Neural progenitor cell (in vitro differentiated cells): ENCODE data around the gene NOS1AP. TPM values are rescaled to one million over a fixed set of nuclear protein-coding genes. Genes with fewer than 3 reads are reported as not detected.
A peak's percentile ranks its signal among the peaks of the same experiment; 100 is the strongest.
"Not testable (repeated sequence)": the region's sequence is repeated elsewhere in the genome, so short reads cannot be mapped to it uniquely, and the experiment has no call there.

Experiments
- DNase-seq: peaks from one replicate; pipeline ENCODE4 v3.0.0-alpha.2; 2016; ENCODE audit warnings: low spot score
- H2AFZ ChIP-seq: fragments of 200-600 bp; sonication (generic); replicated peaks from 2 replicates; pipeline ENCODE4 v1.6.1; 2016; ENCODE audit warnings: antibody characterized with exemption
- H3F3A ChIP-seq: fragments of 200-600 bp; sonication (generic); 2 replicates; pipeline ENCODE4 v1.6.1; 2016; ENCODE audit warnings: antibody characterized with exemption, low read depth
- H3K27ac ChIP-seq: fragments of 200-600 bp; sonication (generic); 2 replicates; pipeline ENCODE4 v1.5.1; 2016; ENCODE audit warnings: mild to moderate bottlenecking
- H3K27me3 ChIP-seq: fragments of 200-600 bp; sonication (generic); 2 replicates; pipeline ENCODE4 v1.6.1; 2016; ENCODE audit warnings: mild to moderate bottlenecking, moderate library complexity
- H3K36me3 ChIP-seq: fragments of 200-600 bp; sonication (generic); 2 replicates; pipeline ENCODE4 v1.5.1; 2016
- H3K4me1 ChIP-seq: fragments of 200-600 bp; sonication (generic); 2 replicates; pipeline ENCODE4 v1.6.1; 2016; ENCODE audit warnings: mixed run types
- H3K4me2 ChIP-seq: fragments of 200-600 bp; sonication (generic); 2 replicates; pipeline ENCODE4 v1.6.1; 2016
- H3K4me3 ChIP-seq: fragments of 200-600 bp; sonication (generic); 2 replicates; pipeline ENCODE4 v1.5.1; 2016
- H3K79me2 ChIP-seq: fragments of 200-600 bp; sonication (generic); 2 replicates; pipeline ENCODE4 v1.6.1; 2016; ENCODE audit warnings: low read depth
- H3K9ac ChIP-seq: fragments of 200-600 bp; sonication (generic); 2 replicates; pipeline ENCODE4 v1.6.1; 2016
- H3K9me3 ChIP-seq: fragments of 200-600 bp; sonication (generic); 2 replicates; pipeline ENCODE4 v1.5.1; 2016; ENCODE audit warnings: low read depth
- H4K20me1 ChIP-seq: fragments of 200-600 bp; sonication (generic); 2 replicates; pipeline ENCODE4 v1.6.1; 2016; ENCODE audit warnings: low read depth
- H3K27ac Mint-ChIP-seq: 3 replicates; pipeline ENCODE4 v1.8.0; 2021; ENCODE audit warnings: mixed read lengths
- H3K27me3 Mint-ChIP-seq: 2 replicates; pipeline ENCODE4 v1.8.0; 2022; ENCODE audit warnings: low read depth, mild to moderate bottlenecking, inconsistent platforms, moderate library complexity, mixed read lengths; ENCODE audit not compliant: insufficient read depth
- H3K36me3 Mint-ChIP-seq: 3 replicates; pipeline ENCODE4 v1.8.0; 2021; ENCODE audit warnings: mixed read lengths
- H3K4me1 Mint-ChIP-seq: 3 replicates; pipeline ENCODE4 v1.8.0; 2021; ENCODE audit warnings: mixed read lengths
- H3K4me3 Mint-ChIP-seq: 3 replicates; pipeline ENCODE4 v1.8.0; 2021; ENCODE audit warnings: mild to moderate bottlenecking, moderate library complexity, mixed read lengths
- H3K9me3 Mint-ChIP-seq: 3 replicates; pipeline ENCODE4 v1.8.0; 2020; ENCODE audit warnings: mixed read lengths
- CTCF ChIP-seq: fragments of 200-600 bp; sonication (generic); IDR thresholded peaks from 2 replicates; pipeline ENCODE4 v1.5.1; 2017; ENCODE audit warnings: antibody characterized with exemption, mild to moderate bottlenecking
- EZH2 ChIP-seq: fragments of 200-600 bp; sonication (generic); IDR thresholded peaks from 2 replicates; pipeline ENCODE4 v1.6.1; 2017; ENCODE audit warnings: antibody characterized with exemption, mild to moderate bottlenecking, moderate library complexity
- EZH2phosphoT487 ChIP-seq: fragments of 200-600 bp; sonication (generic); IDR thresholded peaks from 2 replicates; pipeline ENCODE4 v1.6.1; 2017; ENCODE audit warnings: antibody characterized with exemption
- total RNA-seq: library from RNA; depleted of rRNA; stranded (reverse); fragments of >200 nt; gene quantifications from 2 replicates; pipeline ENCODE4 v1.2.3, GENCODE V29; 2015; ENCODE audit warnings: low replicate concordance

The NOS1AP gene
- total RNA-seq, 1 donor from 2014 or later, result 2.4 TPM

DNA sequence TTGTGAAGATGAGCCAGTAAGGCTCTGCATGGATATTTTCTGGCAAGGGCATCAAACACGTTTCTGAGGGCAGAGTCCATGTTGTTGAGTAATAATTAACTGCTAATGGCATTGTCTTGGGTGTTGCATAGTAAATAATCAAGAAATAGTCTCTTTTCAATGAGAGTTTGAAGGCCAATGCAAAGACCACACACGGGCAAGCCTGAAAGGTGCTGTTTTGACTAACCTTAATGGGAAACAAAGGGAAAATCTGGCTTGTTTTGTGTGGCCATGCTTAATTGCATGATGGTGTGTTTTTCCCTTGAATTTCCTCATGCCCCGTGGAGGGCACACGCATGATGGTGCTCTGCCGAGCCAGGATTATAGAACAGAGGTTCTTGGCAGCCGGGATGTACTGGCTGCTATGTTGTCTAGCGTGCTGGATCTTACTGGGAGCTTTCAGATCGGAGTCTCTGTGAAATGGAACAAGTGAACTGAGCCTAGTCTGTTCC, 127.6 kb downstream of the NOS1AP start:
- Mint-ChIP-seq H3K27me3 (no peaks in the 10 kb centered on the region), H3K36me3 (no peaks in the 10 kb centered on the region), H3K27ac (peak overlapping the region; percentile 84), H3K4me1 (peaks cover 23% of the 10 kb centered on the region), H3K9me3 (no peaks in the 10 kb centered on the region), H3K4me3 (peak overlapping the region; percentile 16)
- H3K36me3 ChIP-seq, result no peaks in the 10 kb centered on the region
- no peak for DNase-seq
- H4K20me1 ChIP-seq, result peaks cover 24% of the 10 kb centered on the region
- no peak overlapping the region for H3K4me3 ChIP-seq
- TF ChIP-seq EZH2phosphoT487 (no peak), EZH2 (no peak), CTCF (no peak)
- H3K9me3 ChIP-seq, result no peaks in the 10 kb centered on the region
- peaks cover 33% of the 10 kb centered on the region for H3K4me1 ChIP-seq
- peaks cover 14% of the 10 kb centered on the region for H3F3A ChIP-seq
- no peak overlapping the region for H2AFZ ChIP-seq
- H3K9ac ChIP-seq, result no peak overlapping the region
- H3K4me2 ChIP-seq, result no peak overlapping the region
- no peak overlapping the region for H3K27ac ChIP-seq
- H3K27me3 ChIP-seq, result no peaks in the 10 kb centered on the region
- peaks cover 67% of the 10 kb centered on the region for H3K79me2 ChIP-seq

DNA sequence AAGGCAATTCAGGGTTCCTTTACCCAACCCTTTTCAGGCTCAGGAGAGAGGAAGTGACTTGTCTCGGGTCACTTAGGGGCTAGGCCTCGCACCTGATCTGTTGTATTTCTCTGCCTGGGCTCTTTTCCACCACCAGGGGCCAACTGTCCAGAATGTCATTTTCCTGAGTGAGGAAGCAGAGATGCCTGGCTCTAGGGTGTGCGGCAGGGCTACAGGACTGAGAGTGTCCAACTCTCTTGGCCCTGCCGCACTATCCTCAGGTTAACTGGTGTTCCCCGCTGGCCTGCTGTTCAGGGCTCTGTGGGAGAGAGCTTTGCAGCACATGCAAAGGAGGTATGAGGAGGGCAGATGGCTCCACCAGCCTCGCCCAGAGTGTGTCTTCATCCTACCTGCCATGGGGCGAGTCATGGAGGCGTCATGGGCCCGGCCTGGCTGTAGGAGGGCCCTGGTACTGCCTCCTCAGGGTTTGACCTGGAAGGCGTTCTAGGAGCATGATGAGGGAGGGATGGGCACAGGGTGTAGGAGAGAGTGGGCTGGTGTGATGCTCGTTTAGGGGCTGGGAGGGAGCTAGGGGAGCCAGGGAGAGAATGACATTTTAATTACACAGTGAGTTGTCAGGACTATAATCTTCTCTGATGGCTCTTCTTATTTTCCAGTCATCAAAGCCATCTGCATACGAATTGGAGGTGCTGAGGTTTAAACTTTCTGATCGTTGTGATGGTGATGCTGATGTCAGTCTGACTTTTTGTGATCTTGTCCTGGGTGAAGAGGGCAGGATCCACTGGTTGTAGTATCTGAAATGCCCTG, 128.3 kb downstream of the NOS1AP start:
- peak; percentile 12 for TF ChIP-seq CTCF
- no peak for TF ChIP-seq EZH2
- Mint-ChIP-seq H3K4me3 (no peak overlapping the region), H3K9me3 (no peaks in the 10 kb centered on the region), H3K27me3 (no peaks in the 10 kb centered on the region), H3K27ac (peak overlapping the region; percentile 44), H3K36me3 (no peaks in the 10 kb centered on the region), H3K4me1 (peaks cover 20% of the 10 kb centered on the region)
- Histone ChIP-seq H3K4me1 (peaks cover 29% of the 10 kb centered on the region), H3K36me3 (no peaks in the 10 kb centered on the region), H3K4me3 (no peak overlapping the region), H3K79me2 (peaks cover 74% of the 10 kb centered on the region), H3K9ac (no peak overlapping the region), H2AFZ (no peak overlapping the region), H3K9me3 (no peaks in the 10 kb centered on the region), H3K27ac (no peak overlapping the region), H4K20me1 (peaks cover 23% of the 10 kb centered on the region), H3K27me3 (no peaks in the 10 kb centered on the region), H3K4me2 (no peak overlapping the region), H3F3A (peaks cover 13% of the 10 kb centered on the region)
- DNase-seq, result no peak

DNA sequence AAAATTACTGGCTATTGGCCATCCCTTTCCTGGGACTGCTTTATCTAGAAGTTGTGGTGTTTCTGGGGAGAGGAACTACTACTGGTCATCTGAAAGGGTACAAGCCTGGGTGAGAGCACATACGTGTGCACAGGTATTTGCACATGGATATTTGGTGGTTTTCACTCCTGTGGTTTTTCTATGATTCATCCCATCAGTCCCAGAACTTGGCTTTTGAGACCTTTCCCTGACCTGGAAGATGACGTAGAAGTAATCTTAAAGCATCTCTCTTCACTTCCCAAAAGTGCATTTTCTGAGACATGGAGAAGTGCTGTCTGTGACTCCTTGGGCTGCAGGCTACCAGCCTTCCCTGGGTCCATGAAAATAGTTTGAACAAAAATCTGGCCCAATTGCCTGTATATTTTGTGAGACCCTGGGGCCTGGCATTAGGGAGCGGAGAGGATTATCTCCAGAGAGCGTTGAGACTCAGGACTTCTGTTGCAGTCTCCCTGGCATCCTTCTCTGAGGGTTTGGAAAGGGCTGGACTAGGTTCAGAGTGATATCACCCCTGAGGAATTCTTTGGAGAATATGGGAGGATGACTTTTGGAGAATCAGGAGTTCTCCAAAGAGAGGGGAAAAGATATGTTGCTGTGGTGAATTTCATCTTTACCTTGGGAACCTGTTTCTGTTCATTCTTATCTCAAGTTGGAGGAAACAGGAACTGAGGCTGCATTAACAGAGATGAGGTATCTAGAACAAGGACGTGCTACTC, 130.8 kb downstream of the NOS1AP start:
- Histone ChIP-seq H3K9me3 (no peaks in the 10 kb centered on the region), H2AFZ (no peak overlapping the region), H3K27me3 (no peaks in the 10 kb centered on the region), H3K9ac (no peak overlapping the region), H3K36me3 (no peaks in the 10 kb centered on the region), H3K79me2 (peaks cover 89% of the 10 kb centered on the region), H3K4me2 (no peak overlapping the region), H3K27ac (no peak overlapping the region), H3K4me3 (no peak overlapping the region), H3K4me1 (peaks cover 10% of the 10 kb centered on the region), H4K20me1 (peaks cover 4% of the 10 kb centered on the region), H3F3A (no peaks in the 10 kb centered on the region)
- no peak for TF ChIP-seq CTCF
- no peak for TF ChIP-seq EZH2
- TF ChIP-seq EZH2phosphoT487, result no peak
- H3K9me3 Mint-ChIP-seq, result no peaks in the 10 kb centered on the region
- no peaks in the 10 kb centered on the region for H3K36me3 Mint-ChIP-seq
- no peaks in the 10 kb centered on the region for H3K27me3 Mint-ChIP-seq
- H3K4me3 Mint-ChIP-seq, result no peak overlapping the region
- no peak for DNase-seq
- H3K4me1 Mint-ChIP-seq, result peaks cover 30% of the 10 kb centered on the region
- H3K27ac Mint-ChIP-seq, result peak overlapping the region; percentile 50

GRCh38 chr1:162201062-162201461, 131.6 kb downstream of the NOS1AP start:
- peaks cover 10% of the 10 kb centered on the region for H3K4me1 ChIP-seq
- not testable (repeated sequence) for H3K9ac ChIP-seq, H3K27me3 Mint-ChIP-seq, H3K4me3 Mint-ChIP-seq, H3K27ac ChIP-seq, H3K36me3 Mint-ChIP-seq, H3F3A ChIP-seq, H4K20me1 ChIP-seq, H3K4me2 ChIP-seq, H3K27me3 ChIP-seq, H3K27ac Mint-ChIP-seq, H3K36me3 ChIP-seq, H3K9me3 ChIP-seq, H3K4me3 ChIP-seq, H2AFZ ChIP-seq, H3K9me3 Mint-ChIP-seq, DNase-seq
- H3K79me2 ChIP-seq, result peaks cover 81% of the 10 kb centered on the region
- H3K4me1 Mint-ChIP-seq, result peaks cover 33% of the 10 kb centered on the region
